Endothelial cell of umbilical vein (primary cell): Measurements from ENCODE around the gene RHD.
"Not testable (repeated sequence)": the region's sequence is repeated elsewhere in the genome, so short reads cannot be mapped to it uniquely, and the experiment has no call there.

Experiments
- CTCF ChIP-seq, 2 donors: IDR thresholded peaks; 1 replicate in 1 of 2; 2 replicates in 1 of 2; pipeline ENCODE4 v1.5.1; 2011; ENCODE audit warnings: low read length in 2 of 2, mild to moderate bottlenecking in 2 of 2, moderate library complexity in 2 of 2, control low read depth in 1 of 2, inconsistent platforms in 1 of 2, low read depth in 1 of 2; ENCODE audit not compliant: insufficient read depth in 1 of 2; ENCODE audit errors: extremely low read depth in 1 of 2
- EZH2 ChIP-seq: IDR thresholded peaks from 2 replicates; pipeline ENCODE4 v1.6.1; 2012; ENCODE audit warnings: borderline replicate concordance, low read depth, mild to moderate bottlenecking, moderate library complexity, low read length, inconsistent platforms; ENCODE audit not compliant: severe bottlenecking
- JUN ChIP-seq: IDR thresholded peaks from 2 replicates; pipeline ENCODE4 v1.6.1; 2011; ENCODE audit warnings: borderline replicate concordance, low read depth; ENCODE audit not compliant: insufficient read length, insufficient read depth
- MAX ChIP-seq: IDR thresholded peaks from 2 replicates; pipeline ENCODE4 v1.6.1; 2011; ENCODE audit not compliant: insufficient read depth, insufficient read length
- POLR2A ChIP-seq: IDR thresholded peaks from 2 replicates; pipeline ENCODE4 v1.6.1; 2012; ENCODE audit warnings: low read depth, mild to moderate bottlenecking, control low read depth, low read length
- POLR2AphosphoS5 ChIP-seq: IDR thresholded peaks from 2 replicates; pipeline ENCODE4 v1.6.1; 2012; ENCODE audit warnings: low read depth, mild to moderate bottlenecking, control low read depth, low read length, moderate library complexity; ENCODE audit not compliant: insufficient read depth

DNA sequence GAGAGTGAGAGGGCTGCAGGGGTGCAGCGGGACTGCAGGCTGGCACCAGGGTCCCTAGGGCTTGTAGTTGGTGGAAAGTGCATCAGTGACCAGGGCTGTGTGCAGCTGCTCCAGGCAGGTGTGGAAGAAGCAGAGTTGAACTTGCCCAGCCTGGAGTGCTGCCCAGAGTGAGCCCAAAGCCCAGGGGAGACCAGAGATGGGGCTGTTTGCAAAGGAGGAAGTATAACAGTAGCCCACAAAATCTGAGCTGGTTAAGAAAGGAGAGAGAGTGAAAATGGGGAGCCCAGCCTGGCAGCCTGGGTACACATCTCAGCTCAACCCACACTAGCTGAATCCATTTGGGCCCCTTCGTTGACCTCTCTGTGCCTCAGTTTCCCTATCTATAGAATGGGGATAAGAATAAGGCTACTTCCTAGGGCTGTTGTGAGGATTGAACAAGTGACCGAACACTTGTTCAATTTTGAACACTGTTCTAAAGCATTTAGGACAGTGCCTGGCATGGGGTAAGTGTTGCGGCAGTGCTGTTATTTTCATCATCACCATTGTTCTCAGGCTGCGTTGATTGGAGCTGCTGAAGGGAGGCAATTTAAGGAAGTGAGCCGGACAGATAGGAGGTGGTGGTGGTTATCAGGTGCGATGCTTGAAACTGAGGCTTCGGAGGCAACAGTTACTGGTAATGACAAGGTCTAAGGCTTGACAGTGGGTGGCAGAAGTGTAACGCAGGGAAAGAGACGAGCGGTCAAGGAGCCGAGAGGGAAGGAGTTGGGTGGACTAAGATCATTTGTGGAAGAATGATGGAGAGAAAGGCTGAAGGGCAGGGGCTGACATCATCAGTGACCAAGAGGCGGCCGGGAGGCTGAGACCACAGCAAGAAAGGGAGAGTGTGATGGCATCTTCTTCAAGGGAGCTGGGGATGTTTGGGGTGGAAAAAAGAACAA, 22.8 kb downstream of the RHD start:
- TF ChIP-seq POLR2A; EZH2; CTCF (IDR thresholded peaks at IDR 0.05; ENCODE audit: extremely low read depth in 1 of 2, insufficient read depth in 1 of 2, low read depth in 1 of 2, low read length in 2 of 2); MAX; POLR2AphosphoS5; JUN: not testable (repeated sequence)
